ENCODE data around the gene THAP4.

Gene THAP4

GRCh38 chr2:241637795-241638660 is 1.1 kb upstream of the THAP4 start:
- DNase-seq = no peak

GRCh38 chr2:241636182-241637017 is 558 bp downstream of the THAP4 start:
- peak in 1 of 2 experiments; percentile 16 for DNase-seq

GRCh38 chr2:241635756-241636155 is 1.2 kb downstream of the THAP4 start:
- no peak for DNase-seq

- no peak for DNase-seq
Observed at GRCh38 chr2:241633561-241633960, 3.4 kb downstream of the THAP4 start.

GRCh38 chr2:241632478-241633325 is 4.3 kb downstream of the THAP4 start:
- DNase-seq = no peak

GRCh38 chr2:241629762-241630435 is 7.1 kb downstream of the THAP4 start:
- DNase-seq = no peak

- DNase-seq = no peak
Observed at GRCh38 chr2:241627675-241628074, 9.3 kb downstream of the THAP4 start.

GRCh38 chr2:241620419-241620769 is 16.6 kb downstream of the THAP4 start:
- no peak for DNase-seq

- DNase-seq = no peak
Observed at GRCh38 chr2:241619597-241620418, 17.1 kb downstream of the THAP4 start.

- DNase-seq = no peak
Observed at GRCh38 chr2:241618829-241619228, 18.1 kb downstream of the THAP4 start.

GRCh38 chr2:241618296-241618805 is 18.6 kb downstream of the THAP4 start:
- no peak for DNase-seq

- DNase-seq = no peak
Observed at GRCh38 chr2:241617431-241618154, 19.4 kb downstream of the THAP4 start.

GRCh38 chr2:241616168-241617125 is 20.5 kb downstream of the THAP4 start:
- DNase-seq = no peak

GRCh38 chr2:241615522-241616052 is 21.4 kb downstream of the THAP4 start:
- DNase-seq = no peak

- no peak for DNase-seq
Observed at GRCh38 chr2:241615041-241615440, 21.9 kb downstream of the THAP4 start.

- no peak for DNase-seq
Observed at GRCh38 chr2:241613017-241613780, 23.8 kb downstream of the THAP4 start.

- DNase-seq = peak in 1 of 2 experiments; percentile 4
Observed at GRCh38 chr2:241612156-241613016, 24.6 kb downstream of the THAP4 start.
